ENCODE results near the gene GLS.
"Not testable (repeated sequence)": the region's sequence is repeated elsewhere in the genome, so short reads cannot be mapped to it uniquely, and the experiment has no call there.

GLS gene

GRCh38 chr2:190933361-190933760 lies 52.7 kb downstream of the GLS start:
- DNase-seq (ENCODE audit: low read depth) = no peak

- no peak for DNase-seq (ENCODE audit: low read depth)
Observed at GRCh38 chr2:190935054-190935453, 54.4 kb downstream of the GLS start.

GRCh38 chr2:190938771-190939335 lies 58.2 kb downstream of the GLS start:
- DNase-seq (ENCODE audit: low read depth) = no peak

- DNase-seq (ENCODE audit: low read depth) = peak; percentile 28
Observed at GRCh38 chr2:190940454-190940853, 59.8 kb downstream of the GLS start.

- DNase-seq (ENCODE audit: low read depth) = no peak
Observed at GRCh38 chr2:190941571-190941970, 61.0 kb downstream of the GLS start.

- no peak for DNase-seq (ENCODE audit: low read depth)
Observed at GRCh38 chr2:190942697-190943096, 62.1 kb downstream of the GLS start.

- DNase-seq (ENCODE audit: low read depth) = no peak
Observed at GRCh38 chr2:190943706-190944105, 63.1 kb downstream of the GLS start.

GRCh38 chr2:190947141-190947540 lies 66.5 kb downstream of the GLS start:
- DNase-seq (ENCODE audit: low read depth) = no peak

GRCh38 chr2:190947711-190948251 lies 67.2 kb downstream of the GLS start:
- DNase-seq (ENCODE audit: low read depth) = peak; percentile 9

GRCh38 chr2:190948671-190949070 lies 68.0 kb downstream of the GLS start:
- DNase-seq (ENCODE audit: low read depth) = no peak

- DNase-seq (ENCODE audit: low read depth) = no peak
Observed at GRCh38 chr2:190950566-190950991, 70.0 kb downstream of the GLS start.

- DNase-seq (ENCODE audit: low read depth) = no peak
Observed at GRCh38 chr2:190953257-190953656, 72.6 kb downstream of the GLS start.

- DNase-seq (ENCODE audit: low read depth) = no peak
Observed at GRCh38 chr2:190959911-190960788, 79.5 kb downstream of the GLS start.

GRCh38 chr2:190961117-190961516 lies 80.5 kb downstream of the GLS start:
- DNase-seq (ENCODE audit: low read depth) = not testable (repeated sequence)

- DNase-seq (ENCODE audit: low read depth) = peak; percentile 24
Observed at GRCh38 chr2:190961918-190962487, 81.4 kb downstream of the GLS start.

- no peak for DNase-seq (ENCODE audit: low read depth)
Observed at GRCh38 chr2:190963088-190963487, 82.5 kb downstream of the GLS start.

GRCh38 chr2:190964170-190964795 lies 83.7 kb downstream of the GLS start:
- no peak for DNase-seq (ENCODE audit: low read depth)

- no peak for DNase-seq (ENCODE audit: low read depth)
Observed at GRCh38 chr2:190965580-190966222, 85.1 kb downstream of the GLS start.

GRCh38 chr2:190968522-190968921 lies 87.9 kb downstream of the GLS start:
- DNase-seq (ENCODE audit: low read depth) = no peak

GRCh38 chr2:190970160-190970559 lies 89.5 kb downstream of the GLS start:
- DNase-seq (ENCODE audit: low read depth) = no peak

GRCh38 chr2:190970873-190971506 lies 90.4 kb downstream of the GLS start:
- DNase-seq (ENCODE audit: low read depth) = no peak
